Body of pancreas (tissue), 4 donors: ENCODE data around the gene AQP2. TPM values are rescaled to one million over a fixed set of nuclear protein-coding genes. Genes with fewer than 3 reads are reported as not detected.
"Not testable (repeated sequence)": the region's sequence is repeated elsewhere in the genome, so short reads cannot be mapped to it uniquely, and the experiment has no call there.

Experiments
- ATAC-seq: fragments of 150-250 bp; one replicate; pipeline ENCODE4 v1.9.1; 2016
- DNase-seq, 4 donors: peaks; one replicate each; pipeline ENCODE4 v3.0.0-alpha.2; 2019
- H3K27ac ChIP-seq, 4 donors: fragments of 200-600 bp; sonication (generic); 1 replicate in 3 of 4; 2 replicates in 1 of 4; pipeline versions ENCODE4 v1.5.1 to v1.6.1; 2016 to 2019; ENCODE audit warnings: mild to moderate bottlenecking in 1 of 4, mixed read lengths in 1 of 4, moderate library complexity in 1 of 4
- H3K27me3 ChIP-seq, 2 donors: fragments of 200-600 bp; sonication (generic); one replicate each; pipeline ENCODE4 v1.6.0; 2016; ENCODE audit warnings: mild to moderate bottlenecking in 1 of 2
- H3K36me3 ChIP-seq, 2 donors: fragments of 200-600 bp; sonication (generic); replicated peaks in 1 of 2; 2 replicates each; pipeline ENCODE4 v1.5.1; 2016; ENCODE audit warnings: low read depth in 2 of 2; ENCODE audit not compliant: insufficient read depth in 1 of 2
- H3K4me1 ChIP-seq: fragments of 200-600 bp; sonication (generic); one replicate; pipeline ENCODE4 v1.6.0; 2016
- H3K4me3 ChIP-seq, 2 donors: fragments of 200-600 bp; sonication (generic); 1 replicate in 1 of 2; 2 replicates in 1 of 2; pipeline ENCODE4 v1.5.1; 2016 to 2019
- H3K9me3 ChIP-seq, 3 donors: fragments of 200-600 bp; sonication (generic); 1 replicate in 2 of 3; 2 replicates in 1 of 3; pipeline ENCODE4 v1.5.1; 2016
- POLR2A ChIP-seq, 3 donors: fragments of 450-650 bp; IDR thresholded peaks; one replicate each; pipeline ENCODE4 v1.6.1; 2016; ENCODE audit warnings: antibody characterized with exemption in 3 of 3, mild to moderate bottlenecking in 2 of 3
- WGBS, 2 donors: methylation state at CpG; one replicate each; pipeline ENCODE4 v1.1.5; 2017; 5-methylcytosine and 5-hydroxymethylcytosine counted together
- intact Hi-C: fragments of 100-400 bp; cut with DNase I; formaldehyde crosslinking; loops from one replicate; pipeline ENCODE4 v1.15.1; 2023
- total RNA-seq, 2 donors: library from RNA; depleted of rRNA; stranded (reverse); fragments of >200 nt; gene quantifications; one replicate each; pipeline ENCODE4 v1.1.0, GENCODE V29; 2016
- TF ChIP-seq, protein P1 (sequence below), 7 experiments: fragments of 450-650 bp in 4 of 7; fragments of 200-600 bp in 3 of 7; sonication (generic) in 3 of 7; IDR thresholded peaks; one replicate each; pipeline ENCODE4 v1.5.1; 2016 to 2019; ENCODE audit warnings: antibody characterized with exemption in 7 of 7

AQP2 gene
- total RNA-seq, 2 donors from 2014 or later: not detected

DNA sequence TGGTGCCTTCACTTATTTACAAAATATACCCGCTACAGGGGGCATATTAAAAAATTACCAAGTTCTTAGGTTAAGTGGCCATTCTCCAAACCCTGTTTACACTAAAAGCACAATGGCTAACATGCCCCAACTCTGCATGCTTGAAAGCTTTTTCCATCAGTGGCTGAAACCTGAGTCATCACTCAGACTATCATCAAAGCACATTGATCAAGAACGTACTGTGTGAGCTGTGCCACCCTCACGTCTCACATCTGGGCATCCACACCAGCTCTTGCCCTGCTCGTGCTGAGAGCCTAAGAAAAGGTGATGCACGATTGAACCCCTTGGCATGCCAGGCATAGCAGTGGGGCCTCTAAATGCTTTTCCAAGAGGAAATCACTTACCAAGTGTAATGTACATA lies 35.4 kb downstream of the AQP2 start:
- intact Hi-C loops: no loop called here
- no peaks in the 10 kb centered on the region for H3K27me3 ChIP-seq
- TF ChIP-seq, protein P1, sequence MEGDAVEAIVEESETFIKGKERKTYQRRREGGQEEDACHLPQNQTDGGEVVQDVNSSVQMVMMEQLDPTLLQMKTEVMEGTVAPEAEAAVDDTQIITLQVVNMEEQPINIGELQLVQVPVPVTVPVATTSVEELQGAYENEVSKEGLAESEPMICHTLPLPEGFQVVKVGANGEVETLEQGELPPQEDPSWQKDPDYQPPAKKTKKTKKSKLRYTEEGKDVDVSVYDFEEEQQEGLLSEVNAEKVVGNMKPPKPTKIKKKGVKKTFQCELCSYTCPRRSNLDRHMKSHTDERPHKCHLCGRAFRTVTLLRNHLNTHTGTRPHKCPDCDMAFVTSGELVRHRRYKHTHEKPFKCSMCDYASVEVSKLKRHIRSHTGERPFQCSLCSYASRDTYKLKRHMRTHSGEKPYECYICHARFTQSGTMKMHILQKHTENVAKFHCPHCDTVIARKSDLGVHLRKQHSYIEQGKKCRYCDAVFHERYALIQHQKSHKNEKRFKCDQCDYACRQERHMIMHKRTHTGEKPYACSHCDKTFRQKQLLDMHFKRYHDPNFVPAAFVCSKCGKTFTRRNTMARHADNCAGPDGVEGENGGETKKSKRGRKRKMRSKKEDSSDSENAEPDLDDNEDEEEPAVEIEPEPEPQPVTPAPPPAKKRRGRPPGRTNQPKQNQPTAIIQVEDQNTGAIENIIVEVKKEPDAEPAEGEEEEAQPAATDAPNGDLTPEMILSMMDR (IDR thresholded peaks at IDR 0.05): no peak
- no peak for TF ChIP-seq POLR2A (IDR thresholded peaks at IDR 0.05)
- H3K36me3 ChIP-seq: no peaks in the 10 kb centered on the region
- H3K4me3 ChIP-seq: no peak overlapping the region
- no peaks in the 10 kb centered on the region for H3K4me1 ChIP-seq
- no peaks in the 10 kb centered on the region for H3K9me3 ChIP-seq
- DNase-seq (no peak), ATAC-seq (no peak)
- H3K27ac ChIP-seq: no peak overlapping the region
- WGBS, 2 donors: 86 to 90% methylated on average over 5 of the region's 5 CpGs

DNA sequence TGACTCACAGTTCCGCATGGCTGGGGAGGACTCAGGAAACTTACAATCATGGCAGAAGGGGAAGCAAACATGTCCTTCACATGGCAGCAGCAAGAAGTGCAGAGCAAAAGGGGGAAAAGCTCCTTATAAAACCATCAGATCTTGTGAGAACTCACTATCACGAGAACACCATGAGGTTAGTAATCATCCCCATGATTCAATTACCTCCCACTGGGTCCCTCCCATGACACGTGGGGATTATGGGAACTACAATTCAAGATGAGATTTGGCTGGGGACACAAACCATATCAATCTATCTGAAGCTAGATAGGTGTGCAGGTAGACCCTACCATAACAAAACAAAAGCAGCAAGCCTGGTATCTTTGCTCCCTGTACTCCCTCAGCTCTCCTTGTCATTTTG lies 35.9 kb downstream of the AQP2 start:
- H3K27ac ChIP-seq, DNase-seq, intact Hi-C loops, H3K36me3 ChIP-seq, H3K27me3 ChIP-seq, H3K4me1 ChIP-seq, H3K4me3 ChIP-seq, ATAC-seq, H3K9me3 ChIP-seq: not testable (repeated sequence)
- WGBS, 2 donors: 85 to 89% methylated on average over 3 of the region's 3 CpGs

DNA sequence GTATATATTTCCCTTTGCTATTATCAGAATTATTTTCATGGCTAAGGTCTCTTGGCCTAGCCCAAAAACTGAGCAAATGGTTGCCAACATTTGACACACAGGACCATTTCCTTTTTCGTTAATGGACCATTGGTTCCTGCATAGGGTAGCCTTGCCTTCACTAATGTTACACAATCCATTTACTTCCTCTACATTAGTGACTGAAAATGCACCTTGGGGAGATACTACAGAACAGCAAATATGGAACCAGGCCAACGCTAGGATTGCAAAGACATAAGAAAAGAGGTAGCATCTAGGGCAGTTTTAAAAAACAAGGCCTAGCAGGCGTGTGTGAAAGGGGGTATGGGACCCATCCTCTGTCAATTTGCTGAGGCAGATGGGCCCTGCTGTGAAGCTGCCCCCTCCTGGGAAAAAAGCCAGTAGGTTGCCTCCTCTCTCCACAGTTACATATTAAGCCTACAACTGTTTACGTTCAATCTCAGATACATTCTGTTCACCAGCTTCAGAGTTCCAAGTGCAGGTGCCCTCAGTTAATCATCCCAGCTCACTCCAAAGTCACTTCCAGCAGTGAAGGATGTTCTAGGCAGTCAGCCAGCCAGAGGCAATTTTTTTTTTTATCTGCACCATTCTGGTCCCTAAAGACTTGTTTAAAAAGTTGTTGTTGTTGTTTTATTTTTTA lies 37.2 kb downstream of the AQP2 start:
- no peaks in the 10 kb centered on the region for H3K27me3 ChIP-seq
- H3K4me1 ChIP-seq: no peaks in the 10 kb centered on the region
- DNase-seq (no peak), ATAC-seq (no peak)
- TF ChIP-seq POLR2A (IDR thresholded peaks at IDR 0.05): no peak
- TF ChIP-seq, protein P1 (IDR thresholded peaks at IDR 0.05): no peak
- WGBS, 2 donors: 56 to 79% methylated on average over 4 of the region's 4 CpGs
- no peaks in the 10 kb centered on the region for H3K36me3 ChIP-seq
- H3K9me3 ChIP-seq: no peaks in the 10 kb centered on the region
- no peak overlapping the region for H3K4me3 ChIP-seq
- intact Hi-C loops: no loop called here
- H3K27ac ChIP-seq: peak overlapping the region in 1 of 4 donors; percentile 7

DNA sequence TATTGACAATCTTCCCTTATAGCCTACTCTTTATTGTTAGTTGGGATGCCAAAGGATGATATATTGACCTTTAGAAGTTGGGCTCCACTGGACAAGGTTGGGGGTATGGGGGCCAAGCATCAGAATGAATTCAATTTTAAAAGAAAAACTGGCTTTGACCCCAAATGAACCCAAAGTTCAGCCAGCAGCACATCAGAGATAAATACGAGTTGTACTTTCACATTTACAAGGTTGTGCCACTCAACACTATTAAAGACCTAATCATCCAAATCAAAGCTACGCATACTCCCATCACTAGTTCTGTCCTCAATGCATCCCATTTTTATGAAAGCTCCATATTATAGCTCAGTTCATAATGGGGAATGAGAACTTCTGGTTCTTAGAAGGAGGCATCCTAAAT lies 38.9 kb downstream of the AQP2 start:
- intact Hi-C loops, H3K4me1 ChIP-seq, H3K9me3 ChIP-seq, DNase-seq, H3K36me3 ChIP-seq, H3K27me3 ChIP-seq, H3K27ac ChIP-seq, ATAC-seq, H3K4me3 ChIP-seq: not testable (repeated sequence)
- WGBS, 2 donors: 82 to 89% methylated on average over 2 of the region's 2 CpGs

DNA sequence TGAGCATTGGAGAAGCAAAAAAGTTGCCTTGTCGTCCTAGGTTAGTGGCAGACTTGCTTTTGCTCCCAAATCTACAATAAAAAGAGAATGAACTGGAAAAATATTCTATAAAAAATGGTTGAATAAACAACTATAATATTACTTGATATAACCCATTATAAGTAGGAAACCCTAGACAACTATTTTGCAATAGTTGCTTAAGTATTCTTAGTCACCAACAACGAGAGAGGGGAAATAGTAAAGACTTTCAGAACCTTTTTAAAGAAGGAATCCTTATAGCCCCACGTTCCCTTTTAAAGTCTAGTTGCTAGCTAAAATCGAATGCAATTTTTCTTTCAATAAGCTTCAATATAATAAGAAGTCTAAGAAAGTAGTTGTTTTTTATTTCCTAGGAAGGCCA lies 39.7 kb downstream of the AQP2 start:
- H3K4me1 ChIP-seq: no peaks in the 10 kb centered on the region
- no peak overlapping the region for H3K27ac ChIP-seq
- ATAC-seq: no peak
- no peak overlapping the region for H3K4me3 ChIP-seq
- H3K27me3 ChIP-seq: no peaks in the 10 kb centered on the region
- 70 to 84% methylated on average over 4 of the region's 4 CpGs for WGBS, 2 donors
- TF ChIP-seq, protein P1 (IDR thresholded peaks at IDR 0.05): no peak
- no peak for TF ChIP-seq POLR2A (IDR thresholded peaks at IDR 0.05)
- intact Hi-C loops: no loop called here
- no peak for DNase-seq
- H3K9me3 ChIP-seq: no peaks in the 10 kb centered on the region
- no peaks in the 10 kb centered on the region for H3K36me3 ChIP-seq

DNA sequence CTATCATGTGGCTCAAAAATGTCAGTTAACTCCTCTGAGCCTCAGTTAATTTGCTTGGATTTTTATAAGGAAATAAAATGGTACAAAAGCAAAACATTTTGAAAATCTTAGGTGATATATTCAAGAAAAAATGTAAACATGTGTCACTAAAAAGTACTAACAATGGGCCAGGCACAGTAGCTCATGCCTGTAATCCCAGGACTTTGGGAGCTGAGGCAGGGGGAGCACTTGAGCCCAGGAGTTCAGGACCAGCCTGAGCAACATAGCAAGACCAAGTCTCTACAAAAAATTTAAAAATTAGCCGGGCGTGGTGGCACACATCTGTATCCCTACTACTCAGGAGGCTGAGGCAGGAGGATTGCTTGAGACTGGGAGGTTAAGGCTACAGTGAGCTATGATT lies 47.9 kb downstream of the AQP2 start:
- Histone ChIP-seq H3K27ac (no peak overlapping the region), H3K4me1 (no peaks in the 10 kb centered on the region), H3K4me3 (no peak overlapping the region), H3K27me3 (no peaks in the 10 kb centered on the region), H3K36me3 (no peaks in the 10 kb centered on the region), H3K9me3 (no peaks in the 10 kb centered on the region)
- WGBS, 2 donors: 86 to 97% methylated on average over 2 of the region's 2 CpGs
- DNase-seq (no peak), ATAC-seq (no peak)
- intact Hi-C loops: no loop called here
- TF ChIP-seq, protein P1 (IDR thresholded peaks at IDR 0.05): no peak
- no peak for TF ChIP-seq POLR2A (IDR thresholded peaks at IDR 0.05)
